Body of pancreas (tissue), 4 donors: ENCODE data around the gene THBS2. TPM values are rescaled to one million over a fixed set of nuclear protein-coding genes. Genes with fewer than 3 reads are reported as not detected.

Experiments
- ATAC-seq: fragments of 150-250 bp; one replicate; pipeline ENCODE4 v1.9.1; 2016
- DNase-seq, 4 donors: peaks; one replicate each; pipeline ENCODE4 v3.0.0-alpha.2; 2019
- H3K27ac ChIP-seq, 4 donors: fragments of 200-600 bp; sonication (generic); 1 replicate in 3 of 4; 2 replicates in 1 of 4; pipeline versions ENCODE4 v1.5.1 to v1.6.1; 2016 to 2019; ENCODE audit warnings: mild to moderate bottlenecking in 1 of 4, mixed read lengths in 1 of 4, moderate library complexity in 1 of 4
- H3K27me3 ChIP-seq, 2 donors: fragments of 200-600 bp; sonication (generic); one replicate each; pipeline ENCODE4 v1.6.0; 2016; ENCODE audit warnings: mild to moderate bottlenecking in 1 of 2
- H3K36me3 ChIP-seq, 2 donors: fragments of 200-600 bp; sonication (generic); replicated peaks in 1 of 2; 2 replicates each; pipeline ENCODE4 v1.5.1; 2016; ENCODE audit warnings: low read depth in 2 of 2; ENCODE audit not compliant: insufficient read depth in 1 of 2
- H3K4me1 ChIP-seq: fragments of 200-600 bp; sonication (generic); one replicate; pipeline ENCODE4 v1.6.0; 2016
- H3K4me3 ChIP-seq, 2 donors: fragments of 200-600 bp; sonication (generic); 1 replicate in 1 of 2; 2 replicates in 1 of 2; pipeline ENCODE4 v1.5.1; 2016 to 2019
- H3K9me3 ChIP-seq, 3 donors: fragments of 200-600 bp; sonication (generic); 1 replicate in 2 of 3; 2 replicates in 1 of 3; pipeline ENCODE4 v1.5.1; 2016
- CTCF ChIP-seq, 7 experiments: fragments of 450-650 bp in 4 of 7; fragments of 200-600 bp in 3 of 7; sonication (generic) in 3 of 7; IDR thresholded peaks; one replicate each; pipeline ENCODE4 v1.5.1; 2016 to 2019; ENCODE audit warnings: antibody characterized with exemption in 7 of 7
- POLR2A ChIP-seq, 3 donors: fragments of 450-650 bp; IDR thresholded peaks; one replicate each; pipeline ENCODE4 v1.6.1; 2016; ENCODE audit warnings: antibody characterized with exemption in 3 of 3, mild to moderate bottlenecking in 2 of 3
- WGBS, 2 donors: methylation state at CpG; one replicate each; pipeline ENCODE4 v1.1.5; 2017; 5-methylcytosine and 5-hydroxymethylcytosine counted together
- intact Hi-C: fragments of 100-400 bp; cut with DNase I; formaldehyde crosslinking; loops from one replicate; pipeline ENCODE4 v1.15.1; 2023
- total RNA-seq, 2 donors: library from RNA; depleted of rRNA; stranded (reverse); fragments of >200 nt; gene quantifications; one replicate each; pipeline ENCODE4 v1.1.0, GENCODE V29; 2016

THBS2 gene
- total RNA-seq, 2 donors from 2014 or later: 8.9 to 9.6 TPM

- Histone ChIP-seq H3K27ac (no peak overlapping the region), H3K4me3 (no peak overlapping the region), H3K36me3 (no peaks in the 10 kb centered on the region), H3K9me3 (no peaks in the 10 kb centered on the region), H3K27me3 (no peaks in the 10 kb centered on the region), H3K4me1 (no peaks in the 10 kb centered on the region)
- no peak for TF ChIP-seq CTCF (IDR thresholded peaks at IDR 0.05)
- intact Hi-C loops: no loop called here
- 69 to 81% methylated on average over 2 to 25 of the region's 25 CpGs for WGBS, 2 donors
- DNase-seq: no peak
- ATAC-seq: no peak
Measured at GRCh38 chr6:169237496-169238134, 16.0 kb downstream of the THBS2 start.

DNA sequence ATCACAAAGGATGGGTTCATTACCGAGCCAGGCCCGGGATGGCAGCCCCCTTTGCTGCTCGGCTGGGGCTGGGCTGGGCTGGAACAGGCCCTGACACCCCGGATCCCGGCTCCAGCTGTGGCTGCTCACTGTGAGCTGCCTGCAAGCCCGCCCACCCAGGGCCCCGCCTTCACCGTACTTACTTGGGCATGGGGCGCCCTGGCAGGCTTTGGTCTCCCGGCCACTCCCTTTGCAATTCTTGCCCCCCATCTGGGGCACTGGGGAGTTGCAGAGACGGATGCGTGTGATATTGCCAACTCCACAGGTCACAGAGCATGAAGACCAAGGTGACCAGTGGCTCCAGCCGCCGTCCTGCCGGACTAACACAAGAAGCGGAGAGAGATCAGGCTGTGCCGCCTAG, 16.7 kb downstream of the THBS2 start:
- ATAC-seq (no peak), DNase-seq (no peak)
- TF ChIP-seq CTCF (IDR thresholded peaks at IDR 0.05): no peak
- Histone ChIP-seq H3K4me1 (no peaks in the 10 kb centered on the region), H3K36me3 (no peaks in the 10 kb centered on the region), H3K9me3 (no peaks in the 10 kb centered on the region), H3K4me3 (no peak overlapping the region), H3K27ac (no peak overlapping the region), H3K27me3 (no peaks in the 10 kb centered on the region)
- intact Hi-C loops: no loop called here
- WGBS, 2 donors: 76 to 90% methylated on average over 10 to 16 of the region's 17 CpGs

DNA sequence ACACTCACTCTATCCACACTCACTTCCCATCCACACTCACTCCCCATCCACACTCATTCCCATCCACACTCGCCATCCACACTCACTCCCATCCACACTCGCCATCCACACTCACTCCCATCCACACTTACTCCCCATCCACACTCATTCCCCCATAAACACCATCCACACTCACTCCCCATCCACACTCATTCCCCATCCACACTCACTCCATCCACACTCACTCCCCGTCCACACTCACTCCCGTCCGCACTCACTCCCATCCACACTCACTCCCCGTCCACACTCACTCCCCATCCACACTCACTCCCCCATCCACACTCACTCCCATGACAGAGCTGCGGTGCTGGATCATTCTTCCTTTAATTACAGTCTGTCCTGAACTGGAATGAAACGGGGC, 17.1 kb downstream of the THBS2 start:
- Histone ChIP-seq H3K36me3 (no peaks in the 10 kb centered on the region), H3K9me3 (no peaks in the 10 kb centered on the region), H3K4me1 (no peaks in the 10 kb centered on the region), H3K4me3 (no peak overlapping the region), H3K27me3 (no peaks in the 10 kb centered on the region), H3K27ac (no peak overlapping the region)
- WGBS, 2 donors: 68 to 69% methylated on average over 8 of the region's 8 CpGs
- ATAC-seq: no peak
- no peak for DNase-seq
- TF ChIP-seq CTCF (IDR thresholded peaks at IDR 0.05) (no peak), POLR2A (IDR thresholded peaks at IDR 0.05) (no peak)
- intact Hi-C loops: no loop called here

GRCh38 chr6:169235286-169235685, 18.4 kb downstream of the THBS2 start:
- no peak for ATAC-seq
- no peak for TF ChIP-seq POLR2A (IDR thresholded peaks at IDR 0.05)
- no peak for TF ChIP-seq CTCF (IDR thresholded peaks at IDR 0.05)
- Histone ChIP-seq H3K27ac (no peak overlapping the region), H3K4me1 (no peaks in the 10 kb centered on the region), H3K27me3 (no peaks in the 10 kb centered on the region), H3K9me3 (no peaks in the 10 kb centered on the region), H3K4me3 (no peak overlapping the region), H3K36me3 (no peaks in the 10 kb centered on the region)
- intact Hi-C loops: no loop called here
- no peak for DNase-seq
- WGBS, 2 donors: 87 to 95% methylated on average over 10 to 11 of the region's 11 CpGs

DNA sequence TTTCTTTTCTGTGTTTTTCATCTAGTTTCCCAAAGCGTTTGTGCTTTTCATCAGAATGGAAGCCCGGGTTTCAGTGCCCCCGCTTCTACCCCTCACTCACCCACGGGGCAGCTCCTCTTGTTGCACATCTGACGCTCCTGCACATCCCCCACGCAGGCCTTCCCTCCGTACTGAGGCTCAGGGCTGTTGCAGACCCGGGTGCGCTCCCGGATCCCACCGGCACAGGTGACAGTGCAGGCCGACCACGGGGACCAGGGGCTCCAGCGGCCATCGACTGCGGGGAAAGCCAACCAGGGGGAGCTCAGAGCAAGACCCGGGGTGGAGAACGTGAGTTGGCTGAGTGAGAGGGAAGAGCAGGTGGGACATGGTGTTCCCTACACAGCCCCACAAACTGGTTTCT, 19.0 kb downstream of the THBS2 start:
- Histone ChIP-seq H3K4me3 (no peak overlapping the region), H3K27ac (no peak overlapping the region), H3K27me3 (no peaks in the 10 kb centered on the region), H3K9me3 (no peaks in the 10 kb centered on the region), H3K4me1 (no peaks in the 10 kb centered on the region), H3K36me3 (no peaks in the 10 kb centered on the region)
- intact Hi-C loops: no loop called here
- TF ChIP-seq CTCF (IDR thresholded peaks at IDR 0.05) (no peak), POLR2A (IDR thresholded peaks at IDR 0.05) (no peak)
- DNase-seq (no peak), ATAC-seq (no peak)
- WGBS, 2 donors: 86 to 91% methylated on average over 18 of the region's 18 CpGs
